GM23338 (cell line): ENCODE data around the gene EPS8L2. TPM values are rescaled to one million over a fixed set of nuclear protein-coding genes. Genes with fewer than 3 reads are reported as not detected.

ENCODE experiments used
- ATAC-seq: fragments of 200-7000 bp; cut with Tn5 transposase; 3 replicates; pipeline ENCODE4 v1.9.1; 2020
- DNase-seq: peaks from one replicate; pipeline ENCODE4 v3.0.0-alpha.2; 2015; ENCODE audit warnings: low spot score
- H2AFZ ChIP-seq: fragments of 200-600 bp; sonication (generic); 2 replicates; pipeline ENCODE4 v1.8.0; 2016; ENCODE audit warnings: antibody characterized with exemption, mild to moderate bottlenecking, moderate library complexity
- H3F3A ChIP-seq: fragments of 200-600 bp; sonication (generic); replicated peaks from 2 replicates; pipeline ENCODE4 v1.8.0; 2017; ENCODE audit warnings: antibody characterized with exemption, mixed run types, low read depth
- H3K27ac ChIP-seq: fragments of 200-600 bp; sonication (generic); 2 replicates; pipeline ENCODE4 v1.6.1; 2016; ENCODE audit warnings: low read depth
- H3K27me3 ChIP-seq: fragments of 200-600 bp; sonication (generic); 2 replicates; pipeline ENCODE4 v1.8.0; 2016; ENCODE audit warnings: mild to moderate bottlenecking, mixed run types, moderate library complexity; ENCODE audit not compliant: insufficient read depth
- H3K36me3 ChIP-seq: fragments of 200-600 bp; sonication (generic); 2 replicates; pipeline ENCODE4 v1.8.0; 2016; ENCODE audit warnings: mild to moderate bottlenecking; ENCODE audit not compliant: insufficient read depth
- H3K4me1 ChIP-seq: fragments of 200-600 bp; sonication (generic); 2 replicates; pipeline ENCODE4 v1.8.0; 2016; ENCODE audit warnings: mild to moderate bottlenecking, moderate library complexity; ENCODE audit not compliant: insufficient read depth
- H3K4me2 ChIP-seq: fragments of 200-600 bp; sonication (generic); 2 replicates; pipeline ENCODE4 v1.7.1; 2017; ENCODE audit warnings: mixed run types
- H3K4me3 ChIP-seq: fragments of 200-600 bp; sonication (generic); 2 replicates; pipeline ENCODE4 v1.6.1; 2016; ENCODE audit warnings: mixed run types
- H3K79me2 ChIP-seq: fragments of 200-600 bp; sonication (generic); replicated peaks from 2 replicates; pipeline ENCODE4 v1.8.0; 2017; ENCODE audit warnings: mild to moderate bottlenecking; ENCODE audit not compliant: insufficient read depth
- H3K9me2 ChIP-seq: fragments of 200-600 bp; sonication (generic); 2 replicates; pipeline ENCODE4 v1.8.0; 2017; ENCODE audit not compliant: insufficient read depth
- H4K20me1 ChIP-seq: fragments of 200-600 bp; sonication (generic); replicated peaks from 2 replicates; pipeline ENCODE4 v1.8.0; 2017; ENCODE audit warnings: mild to moderate bottlenecking; ENCODE audit not compliant: insufficient read depth
- H3K27ac Mint-ChIP-seq: 2 replicates; pipeline ENCODE4 v1.8.0; 2020; ENCODE audit warnings: inconsistent platforms, mild to moderate bottlenecking, moderate library complexity, mixed read lengths
- H3K27me3 Mint-ChIP-seq: 3 replicates; pipeline ENCODE4 v1.8.0; 2022; ENCODE audit warnings: low read depth, mild to moderate bottlenecking, moderate library complexity, mixed read lengths, inconsistent platforms; ENCODE audit not compliant: insufficient read depth, poor library complexity
- H3K36me3 Mint-ChIP-seq: 3 replicates; pipeline ENCODE4 v1.8.0; 2021; ENCODE audit warnings: low read depth, mild to moderate bottlenecking, inconsistent platforms, moderate library complexity, mixed read lengths
- H3K4me1 Mint-ChIP-seq: 3 replicates; pipeline ENCODE4 v1.8.0; 2020; ENCODE audit warnings: mild to moderate bottlenecking, inconsistent platforms, mixed read lengths
- H3K4me3 Mint-ChIP-seq: 3 replicates; pipeline ENCODE4 v1.8.0; 2021; ENCODE audit warnings: moderate library complexity, mild to moderate bottlenecking, inconsistent platforms, mixed read lengths
- H3K9me3 Mint-ChIP-seq: 3 replicates; pipeline ENCODE4 v1.8.0; 2020; ENCODE audit warnings: moderate library complexity, mild to moderate bottlenecking, inconsistent platforms, mixed read lengths
- CREB1 ChIP-seq: fragments of 250-450 bp; sonication (Bioruptor Pico); IDR thresholded peaks from 2 replicates; pipeline ENCODE4 v1.5.0; 2020; ENCODE audit warnings: low read depth, mild to moderate bottlenecking, moderate library complexity
- EZH2 ChIP-seq: fragments of 200-600 bp; sonication (generic); IDR thresholded peaks from one replicate; pipeline ENCODE4 v1.8.0; 2017; ENCODE audit warnings: antibody characterized with exemption, mild to moderate bottlenecking, low read depth; ENCODE audit not compliant: unreplicated experiment
- EZH2phosphoT487 ChIP-seq: fragments of 200-600 bp; sonication (generic); IDR thresholded peaks from one replicate; pipeline ENCODE4 v1.8.1; 2018; ENCODE audit warnings: antibody characterized with exemption; ENCODE audit not compliant: unreplicated experiment
- JUNB ChIP-seq: IDR thresholded peaks from one replicate; pipeline ENCODE4 v1.6.1; 2016; ENCODE audit warnings: antibody characterized with exemption; ENCODE audit not compliant: unreplicated experiment
- NANOG ChIP-seq: IDR thresholded peaks from 2 replicates; pipeline ENCODE4 v1.6.1; 2016; ENCODE audit warnings: antibody characterized with exemption, borderline replicate concordance
- POLR2AphosphoS5 ChIP-seq: IDR thresholded peaks from 2 replicates; pipeline ENCODE4 v1.6.1; 2016; ENCODE audit warnings: antibody characterized with exemption, low read depth
- STAT1 ChIP-seq: IDR thresholded peaks from one replicate; pipeline ENCODE4 v1.6.1; 2016; ENCODE audit warnings: antibody characterized with exemption; ENCODE audit not compliant: unreplicated experiment
- ZNF114 ChIP-seq: fragments of 250-450 bp; sonication (Bioruptor Pico); IDR thresholded peaks from 2 replicates; pipeline ENCODE4 v1.5.0; 2020; ENCODE audit warnings: mild to moderate bottlenecking, moderate library complexity
- ZNF331 ChIP-seq: fragments of 250-450 bp; sonication (Bioruptor Pico); IDR thresholded peaks from 2 replicates; pipeline ENCODE4 v1.5.0; 2020; ENCODE audit warnings: low read depth, mild to moderate bottlenecking, moderate library complexity
- polyA plus RNA-seq: library from polyadenylated mRNA; unstranded; fragments of >200 nt; fragmentation: Nextera tagmentation; extraction: Ambion mirVana; gene quantifications from 2 replicates; pipeline ENCODE4 v1.2.1, GENCODE V29; 2016
- total RNA-seq: library from RNA; depleted of rRNA; stranded (reverse); fragments of >200 nt; shearing (Covaris generic); gene quantifications from 2 replicates; pipeline ENCODE4 v1.2.3, GENCODE V29; 2014
- TF ChIP-seq, protein P1 (sequence below): IDR thresholded peaks from one replicate; pipeline ENCODE4 v1.6.1; 2018; ENCODE audit warnings: antibody characterized with exemption; ENCODE audit not compliant: unreplicated experiment
- TF ChIP-seq, protein P2 (sequence below): fragments of 250-450 bp; sonication (Bioruptor Pico); IDR thresholded peaks from 2 replicates; pipeline ENCODE4 v1.5.0; 2020; ENCODE audit warnings: mild to moderate bottlenecking, moderate library complexity
- TF ChIP-seq, protein P3 (sequence below): IDR thresholded peaks from 2 replicates; pipeline ENCODE4 v1.6.1; 2016; ENCODE audit warnings: antibody characterized with exemption
- TF ChIP-seq, protein P4 (sequence below), 2 experiments: fragments of 200-600 bp in 1 of 2; sonication (generic) in 1 of 2; conservative IDR thresholded peaks; 2 replicates each; pipeline versions ENCODE4 v1.5.1 to v1.6.1; 2016 to 2017; ENCODE audit warnings: antibody characterized with exemption in 2 of 2, low read depth in 2 of 2, mild to moderate bottlenecking in 2 of 2, moderate library complexity in 1 of 2

Gene EPS8L2
- total and polyA plus RNA-seq, 2 experiments from 2014 or later, result 38.7 to 59.4 TPM

DNA sequence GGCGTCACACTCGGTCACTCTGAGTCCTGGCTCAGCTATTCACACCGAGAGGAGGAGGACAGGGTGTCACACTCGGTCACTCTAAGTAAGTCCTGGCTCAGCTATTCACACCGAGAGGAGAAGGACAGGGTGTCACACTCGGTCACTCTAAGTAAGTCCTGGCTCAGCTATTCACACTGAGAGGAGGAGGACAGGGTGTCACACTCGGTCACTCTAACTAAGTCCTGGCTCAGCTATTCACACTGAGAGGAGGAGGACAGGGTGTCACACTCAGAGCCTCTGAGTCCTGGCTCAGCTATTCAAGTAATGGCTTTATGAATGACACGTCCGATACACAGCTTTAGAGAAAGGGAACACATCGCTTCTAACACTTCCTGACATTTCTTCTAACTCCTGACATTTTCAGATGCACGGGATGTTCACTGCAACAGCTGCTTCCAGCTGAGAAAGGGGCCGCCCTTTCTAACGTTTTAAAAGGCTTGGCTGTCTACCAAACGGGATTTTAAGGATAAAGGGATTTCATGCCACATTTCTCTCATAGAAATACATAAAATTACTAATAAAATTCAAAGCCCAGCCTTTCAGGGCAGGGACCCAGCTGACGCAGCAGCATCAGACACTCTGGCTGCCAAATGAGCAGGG, 40.8 kb upstream of the EPS8L2 start:
- Histone ChIP-seq H3F3A (peaks cover 22% of the 10 kb centered on the region; the same call in 1 of the 2 replicates), H4K20me1 (peaks cover 13% of the 10 kb centered on the region; the same call in 1 of the 2 replicates), H3K9me2 (no peaks in the 10 kb centered on the region), H3K4me3 (no peak overlapping the region), H3K4me1 (no peaks in the 10 kb centered on the region), H3K36me3 (no peaks in the 10 kb centered on the region), H3K27me3 (no peaks in the 10 kb centered on the region), H3K4me2 (no peak overlapping the region), H3K27ac (no peak overlapping the region), H3K79me2 (peaks cover 3% of the 10 kb centered on the region; the same call in 1 of the 2 replicates), H2AFZ (no peak overlapping the region)
- Mint-ChIP-seq H3K4me3 (no peak overlapping the region), H3K9me3 (no peaks in the 10 kb centered on the region), H3K27me3 (peaks cover 3% of the 10 kb centered on the region), H3K4me1 (0 out of 3 replicates have a peak, but pooled peaks cover 3% of the 10 kb centered on the region), H3K27ac (no peak overlapping the region), H3K36me3 (peaks cover 27% of the 10 kb centered on the region)
- TF ChIP-seq, protein P1, sequence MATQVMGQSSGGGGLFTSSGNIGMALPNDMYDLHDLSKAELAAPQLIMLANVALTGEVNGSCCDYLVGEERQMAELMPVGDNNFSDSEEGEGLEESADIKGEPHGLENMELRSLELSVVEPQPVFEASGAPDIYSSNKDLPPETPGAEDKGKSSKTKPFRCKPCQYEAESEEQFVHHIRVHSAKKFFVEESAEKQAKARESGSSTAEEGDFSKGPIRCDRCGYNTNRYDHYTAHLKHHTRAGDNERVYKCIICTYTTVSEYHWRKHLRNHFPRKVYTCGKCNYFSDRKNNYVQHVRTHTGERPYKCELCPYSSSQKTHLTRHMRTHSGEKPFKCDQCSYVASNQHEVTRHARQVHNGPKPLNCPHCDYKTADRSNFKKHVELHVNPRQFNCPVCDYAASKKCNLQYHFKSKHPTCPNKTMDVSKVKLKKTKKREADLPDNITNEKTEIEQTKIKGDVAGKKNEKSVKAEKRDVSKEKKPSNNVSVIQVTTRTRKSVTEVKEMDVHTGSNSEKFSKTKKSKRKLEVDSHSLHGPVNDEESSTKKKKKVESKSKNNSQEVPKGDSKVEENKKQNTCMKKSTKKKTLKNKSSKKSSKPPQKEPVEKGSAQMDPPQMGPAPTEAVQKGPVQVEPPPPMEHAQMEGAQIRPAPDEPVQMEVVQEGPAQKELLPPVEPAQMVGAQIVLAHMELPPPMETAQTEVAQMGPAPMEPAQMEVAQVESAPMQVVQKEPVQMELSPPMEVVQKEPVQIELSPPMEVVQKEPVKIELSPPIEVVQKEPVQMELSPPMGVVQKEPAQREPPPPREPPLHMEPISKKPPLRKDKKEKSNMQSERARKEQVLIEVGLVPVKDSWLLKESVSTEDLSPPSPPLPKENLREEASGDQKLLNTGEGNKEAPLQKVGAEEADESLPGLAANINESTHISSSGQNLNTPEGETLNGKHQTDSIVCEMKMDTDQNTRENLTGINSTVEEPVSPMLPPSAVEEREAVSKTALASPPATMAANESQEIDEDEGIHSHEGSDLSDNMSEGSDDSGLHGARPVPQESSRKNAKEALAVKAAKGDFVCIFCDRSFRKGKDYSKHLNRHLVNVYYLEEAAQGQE, result no peak
- TF ChIP-seq, protein P2, sequence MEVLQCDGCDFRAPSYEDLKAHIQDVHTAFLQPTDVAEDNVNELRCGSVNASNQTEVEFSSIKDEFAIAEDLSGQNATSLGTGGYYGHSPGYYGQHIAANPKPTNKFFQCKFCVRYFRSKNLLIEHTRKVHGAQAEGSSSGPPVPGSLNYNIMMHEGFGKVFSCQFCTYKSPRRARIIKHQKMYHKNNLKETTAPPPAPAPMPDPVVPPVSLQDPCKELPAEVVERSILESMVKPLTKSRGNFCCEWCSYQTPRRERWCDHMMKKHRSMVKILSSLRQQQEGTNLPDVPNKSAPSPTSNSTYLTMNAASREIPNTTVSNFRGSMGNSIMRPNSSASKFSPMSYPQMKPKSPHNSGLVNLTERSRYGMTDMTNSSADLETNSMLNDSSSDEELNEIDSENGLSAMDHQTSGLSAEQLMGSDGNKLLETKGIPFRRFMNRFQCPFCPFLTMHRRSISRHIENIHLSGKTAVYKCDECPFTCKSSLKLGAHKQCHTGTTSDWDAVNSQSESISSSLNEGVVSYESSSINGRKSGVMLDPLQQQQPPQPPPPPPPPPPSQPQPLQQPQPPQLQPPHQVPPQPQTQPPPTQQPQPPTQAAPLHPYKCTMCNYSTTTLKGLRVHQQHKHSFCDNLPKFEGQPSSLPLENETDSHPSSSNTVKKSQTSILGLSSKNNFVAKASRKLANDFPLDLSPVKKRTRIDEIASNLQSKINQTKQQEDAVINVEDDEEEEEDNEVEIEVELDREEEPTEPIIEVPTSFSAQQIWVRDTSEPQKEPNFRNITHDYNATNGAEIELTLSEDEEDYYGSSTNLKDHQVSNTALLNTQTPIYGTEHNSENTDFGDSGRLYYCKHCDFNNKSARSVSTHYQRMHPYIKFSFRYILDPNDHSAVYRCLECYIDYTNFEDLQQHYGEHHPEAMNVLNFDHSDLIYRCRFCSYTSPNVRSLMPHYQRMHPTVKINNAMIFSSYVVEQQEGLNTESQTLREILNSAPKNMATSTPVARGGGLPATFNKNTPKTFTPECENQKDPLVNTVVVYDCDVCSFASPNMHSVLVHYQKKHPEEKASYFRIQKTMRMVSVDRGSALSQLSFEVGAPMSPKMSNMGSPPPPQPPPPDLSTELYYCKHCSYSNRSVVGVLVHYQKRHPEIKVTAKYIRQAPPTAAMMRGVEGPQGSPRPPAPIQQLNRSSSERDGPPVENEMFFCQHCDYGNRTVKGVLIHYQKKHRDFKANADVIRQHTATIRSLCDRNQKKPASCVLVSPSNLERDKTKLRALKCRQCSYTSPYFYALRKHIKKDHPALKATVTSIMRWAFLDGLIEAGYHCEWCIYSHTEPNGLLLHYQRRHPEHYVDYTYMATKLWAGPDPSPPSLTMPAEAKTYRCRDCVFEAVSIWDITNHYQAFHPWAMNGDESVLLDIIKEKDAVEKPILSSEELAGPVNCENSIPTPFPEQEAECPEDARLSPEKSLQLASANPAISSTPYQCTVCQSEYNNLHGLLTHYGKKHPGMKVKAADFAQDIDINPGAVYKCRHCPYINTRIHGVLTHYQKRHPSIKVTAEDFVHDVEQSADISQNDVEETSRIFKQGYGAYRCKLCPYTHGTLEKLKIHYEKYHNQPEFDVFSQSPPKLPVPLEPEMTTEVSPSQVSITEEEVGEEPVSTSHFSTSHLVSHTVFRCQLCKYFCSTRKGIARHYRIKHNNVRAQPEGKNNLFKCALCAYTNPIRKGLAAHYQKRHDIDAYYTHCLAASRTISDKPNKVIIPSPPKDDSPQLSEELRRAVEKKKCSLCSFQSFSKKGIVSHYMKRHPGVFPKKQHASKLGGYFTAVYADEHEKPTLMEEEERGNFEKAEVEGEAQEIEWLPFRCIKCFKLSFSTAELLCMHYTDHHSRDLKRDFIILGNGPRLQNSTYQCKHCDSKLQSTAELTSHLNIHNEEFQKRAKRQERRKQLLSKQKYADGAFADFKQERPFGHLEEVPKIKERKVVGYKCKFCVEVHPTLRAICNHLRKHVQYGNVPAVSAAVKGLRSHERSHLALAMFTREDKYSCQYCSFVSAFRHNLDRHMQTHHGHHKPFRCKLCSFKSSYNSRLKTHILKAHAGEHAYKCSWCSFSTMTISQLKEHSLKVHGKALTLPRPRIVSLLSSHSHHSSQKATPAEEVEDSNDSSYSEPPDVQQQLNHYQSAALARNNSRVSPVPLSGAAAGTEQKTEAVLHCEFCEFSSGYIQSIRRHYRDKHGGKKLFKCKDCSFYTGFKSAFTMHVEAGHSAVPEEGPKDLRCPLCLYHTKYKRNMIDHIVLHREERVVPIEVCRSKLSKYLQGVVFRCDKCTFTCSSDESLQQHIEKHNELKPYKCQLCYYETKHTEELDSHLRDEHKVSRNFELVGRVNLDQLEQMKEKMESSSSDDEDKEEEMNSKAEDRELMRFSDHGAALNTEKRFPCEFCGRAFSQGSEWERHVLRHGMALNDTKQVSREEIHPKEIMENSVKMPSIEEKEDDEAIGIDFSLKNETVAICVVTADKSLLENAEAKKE, result no peak
- TF ChIP-seq STAT1 (no peak), JUNB (no peak), ZNF331 (no peak), EZH2phosphoT487 (no peak), POLR2AphosphoS5 (no peak), CREB1 (CRISPR knock-in tag) (no peak), NANOG (no peak), EZH2 (no peak), ZNF114 (no peak)
- TF ChIP-seq, protein P3, sequence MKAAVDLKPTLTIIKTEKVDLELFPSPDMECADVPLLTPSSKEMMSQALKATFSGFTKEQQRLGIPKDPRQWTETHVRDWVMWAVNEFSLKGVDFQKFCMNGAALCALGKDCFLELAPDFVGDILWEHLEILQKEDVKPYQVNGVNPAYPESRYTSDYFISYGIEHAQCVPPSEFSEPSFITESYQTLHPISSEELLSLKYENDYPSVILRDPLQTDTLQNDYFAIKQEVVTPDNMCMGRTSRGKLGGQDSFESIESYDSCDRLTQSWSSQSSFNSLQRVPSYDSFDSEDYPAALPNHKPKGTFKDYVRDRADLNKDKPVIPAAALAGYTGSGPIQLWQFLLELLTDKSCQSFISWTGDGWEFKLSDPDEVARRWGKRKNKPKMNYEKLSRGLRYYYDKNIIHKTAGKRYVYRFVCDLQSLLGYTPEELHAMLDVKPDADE, result no peak
- TF ChIP-seq, protein P4, sequence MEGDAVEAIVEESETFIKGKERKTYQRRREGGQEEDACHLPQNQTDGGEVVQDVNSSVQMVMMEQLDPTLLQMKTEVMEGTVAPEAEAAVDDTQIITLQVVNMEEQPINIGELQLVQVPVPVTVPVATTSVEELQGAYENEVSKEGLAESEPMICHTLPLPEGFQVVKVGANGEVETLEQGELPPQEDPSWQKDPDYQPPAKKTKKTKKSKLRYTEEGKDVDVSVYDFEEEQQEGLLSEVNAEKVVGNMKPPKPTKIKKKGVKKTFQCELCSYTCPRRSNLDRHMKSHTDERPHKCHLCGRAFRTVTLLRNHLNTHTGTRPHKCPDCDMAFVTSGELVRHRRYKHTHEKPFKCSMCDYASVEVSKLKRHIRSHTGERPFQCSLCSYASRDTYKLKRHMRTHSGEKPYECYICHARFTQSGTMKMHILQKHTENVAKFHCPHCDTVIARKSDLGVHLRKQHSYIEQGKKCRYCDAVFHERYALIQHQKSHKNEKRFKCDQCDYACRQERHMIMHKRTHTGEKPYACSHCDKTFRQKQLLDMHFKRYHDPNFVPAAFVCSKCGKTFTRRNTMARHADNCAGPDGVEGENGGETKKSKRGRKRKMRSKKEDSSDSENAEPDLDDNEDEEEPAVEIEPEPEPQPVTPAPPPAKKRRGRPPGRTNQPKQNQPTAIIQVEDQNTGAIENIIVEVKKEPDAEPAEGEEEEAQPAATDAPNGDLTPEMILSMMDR (conservative IDR thresholded peaks at IDR 0.05; ENCODE audit: low read depth in 2 of 2), result no peak
- DNase-seq (no peak), ATAC-seq (no peak)
